NCI-H2029 (cell line): ENCODE measurements around the gene GPX4.
A peak's percentile ranks its signal among the peaks of the same experiment; 100 is the strongest.

Source experiments
- DNase-seq: peaks from one replicate; lab custom pipeline; 2025; lab: John Stamatoyannopoulos, UW

The GPX4 gene

DNA sequence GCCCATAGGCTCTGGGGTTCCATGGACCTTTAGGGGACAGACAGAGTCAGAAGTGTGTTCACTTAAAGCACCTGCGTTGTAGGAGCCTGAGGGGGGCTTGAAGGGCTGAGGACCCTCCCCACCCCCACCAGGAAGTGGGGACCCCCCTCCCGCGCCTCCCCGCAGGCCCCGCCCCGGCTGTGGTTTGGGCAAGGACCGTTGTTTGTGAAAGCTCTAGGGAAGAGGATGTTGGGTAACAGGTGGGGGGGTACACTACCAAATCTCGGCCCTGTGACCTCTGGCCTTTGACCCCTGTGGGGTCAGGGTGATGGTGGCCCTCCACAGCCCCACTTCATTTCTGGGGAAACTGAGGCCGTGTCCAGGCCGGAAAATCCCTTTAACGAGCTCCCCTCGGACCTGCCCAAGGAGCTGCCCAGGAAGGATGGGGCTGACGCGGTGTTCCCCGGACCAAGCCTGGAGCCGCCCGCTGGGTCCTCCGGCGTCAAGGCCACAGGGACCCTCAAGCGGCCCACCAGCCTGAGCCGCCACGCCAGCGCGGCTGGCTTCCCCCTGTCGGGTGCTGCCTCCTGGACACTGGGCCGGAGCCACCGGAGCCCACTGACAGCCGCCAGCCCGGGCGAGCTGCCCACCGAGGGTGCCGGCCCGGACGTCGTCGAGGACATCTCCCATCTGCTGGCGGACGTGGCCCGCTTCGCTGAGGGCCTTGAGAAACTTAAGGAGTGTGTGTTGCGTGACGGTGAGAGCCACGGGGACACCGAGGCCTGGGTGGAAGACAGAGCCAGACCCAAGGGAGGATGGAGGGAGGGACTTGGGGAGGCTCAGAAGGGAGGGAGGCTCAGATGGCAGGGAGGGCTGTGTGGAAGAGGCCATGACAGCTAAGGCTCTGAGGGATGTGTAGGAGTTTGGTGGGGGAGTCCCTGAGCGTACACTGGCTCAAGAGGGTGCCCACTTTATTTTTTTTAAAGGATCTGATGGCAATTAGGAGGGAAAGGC, 35.5 kb upstream of the GPX4 start:
- no peak for DNase-seq

DNA sequence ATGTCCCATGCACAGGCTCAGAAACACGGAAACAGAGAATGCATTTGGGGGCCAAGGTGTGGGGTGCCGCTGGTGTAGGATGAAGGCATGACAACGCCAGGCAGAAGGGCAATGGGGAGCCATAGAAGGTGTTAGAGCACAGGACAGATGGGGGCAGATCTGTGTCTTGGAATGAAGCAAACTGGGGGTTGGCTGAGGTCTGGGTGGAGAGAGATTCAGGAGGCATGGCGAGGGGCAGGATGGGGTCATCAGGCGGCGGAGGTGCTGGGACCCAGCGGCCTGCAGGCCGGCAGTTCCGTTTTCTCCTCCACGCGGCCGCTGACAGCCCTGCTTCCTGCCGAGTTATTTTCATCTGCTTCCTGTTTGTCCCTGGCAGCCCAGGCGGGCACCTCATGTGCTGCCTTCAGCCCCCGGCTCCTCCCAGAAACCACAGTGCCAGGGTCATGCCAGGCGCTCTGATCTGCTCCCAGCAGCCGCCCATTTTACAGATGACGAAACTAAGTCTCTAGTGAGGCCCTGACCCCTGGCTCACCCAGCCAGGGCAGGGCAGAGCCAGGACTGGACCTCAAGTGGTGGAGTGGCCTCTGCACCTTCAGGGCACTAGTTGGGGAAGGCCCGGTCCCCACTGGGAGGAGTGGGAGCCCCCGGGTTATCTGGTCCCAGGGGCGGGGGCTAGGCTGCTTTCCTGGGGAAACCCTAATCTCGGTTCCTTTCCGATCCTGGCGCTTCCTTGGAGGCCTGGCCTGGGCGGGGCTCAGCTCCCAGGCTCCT, 34.6 kb upstream of the GPX4 start:
- DNase-seq: peak; percentile 28

DNA sequence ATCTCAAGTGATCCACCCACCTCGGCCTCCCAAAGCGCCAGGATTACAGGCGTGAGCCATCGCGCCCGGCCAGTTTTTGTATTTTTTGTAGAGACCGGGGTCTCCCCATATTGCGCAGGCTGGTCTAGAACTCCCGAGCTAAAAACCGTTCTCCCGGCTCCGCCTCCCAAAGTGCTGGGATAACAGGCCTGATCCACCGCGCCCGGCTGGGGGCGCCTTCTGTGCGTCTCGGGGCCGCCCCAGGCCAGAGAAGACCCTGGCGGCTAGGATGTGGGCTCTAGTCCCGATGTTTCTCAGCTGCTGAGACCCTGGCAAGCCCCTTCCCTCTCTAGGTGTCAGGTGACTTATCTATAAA, 33.2 kb upstream of the GPX4 start:
- no peak for DNase-seq

DNA sequence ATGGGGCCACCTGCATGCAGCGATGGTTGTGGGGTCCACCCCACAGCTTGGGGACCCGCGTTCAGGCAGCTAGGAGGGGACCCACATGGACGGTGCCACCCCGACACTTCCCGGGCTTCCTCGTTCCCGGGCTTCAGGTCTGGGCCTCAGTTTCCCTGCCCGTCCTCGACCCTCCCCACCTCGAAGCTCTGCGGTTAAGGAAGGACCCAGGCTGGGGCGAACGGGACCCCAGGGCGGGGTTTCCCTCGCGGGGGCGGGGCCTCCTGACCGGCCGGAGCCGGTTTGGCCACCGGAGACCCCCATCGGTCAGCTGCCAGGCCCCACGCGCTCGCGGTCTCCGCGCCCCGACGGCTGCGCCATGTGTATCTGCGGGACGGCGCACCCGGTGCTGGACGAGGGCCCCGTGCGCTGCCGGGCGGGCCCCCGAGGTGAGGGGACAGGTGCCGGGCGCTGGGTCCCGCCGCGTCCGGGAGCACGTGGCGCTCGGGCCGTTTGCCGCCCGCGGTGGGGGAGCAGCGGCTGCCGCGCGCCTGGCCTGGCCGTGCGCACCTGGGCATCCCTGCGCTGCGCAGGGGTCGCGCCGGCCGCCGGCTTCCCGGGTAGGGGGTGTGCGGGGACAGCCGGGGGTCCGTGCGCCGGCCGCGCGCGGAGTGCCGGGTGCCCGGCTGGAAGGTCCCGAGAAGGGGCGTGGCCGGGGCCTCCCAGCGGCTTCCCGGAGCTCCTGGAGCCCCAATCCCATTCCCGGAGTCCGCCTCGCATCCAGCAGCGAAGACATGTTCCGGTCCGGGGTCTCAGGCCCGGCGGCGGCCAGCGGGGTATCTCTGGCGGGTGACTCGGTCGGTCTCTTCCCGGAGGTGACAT, 32.6 kb upstream of the GPX4 start:
- no peak for DNase-seq

DNA sequence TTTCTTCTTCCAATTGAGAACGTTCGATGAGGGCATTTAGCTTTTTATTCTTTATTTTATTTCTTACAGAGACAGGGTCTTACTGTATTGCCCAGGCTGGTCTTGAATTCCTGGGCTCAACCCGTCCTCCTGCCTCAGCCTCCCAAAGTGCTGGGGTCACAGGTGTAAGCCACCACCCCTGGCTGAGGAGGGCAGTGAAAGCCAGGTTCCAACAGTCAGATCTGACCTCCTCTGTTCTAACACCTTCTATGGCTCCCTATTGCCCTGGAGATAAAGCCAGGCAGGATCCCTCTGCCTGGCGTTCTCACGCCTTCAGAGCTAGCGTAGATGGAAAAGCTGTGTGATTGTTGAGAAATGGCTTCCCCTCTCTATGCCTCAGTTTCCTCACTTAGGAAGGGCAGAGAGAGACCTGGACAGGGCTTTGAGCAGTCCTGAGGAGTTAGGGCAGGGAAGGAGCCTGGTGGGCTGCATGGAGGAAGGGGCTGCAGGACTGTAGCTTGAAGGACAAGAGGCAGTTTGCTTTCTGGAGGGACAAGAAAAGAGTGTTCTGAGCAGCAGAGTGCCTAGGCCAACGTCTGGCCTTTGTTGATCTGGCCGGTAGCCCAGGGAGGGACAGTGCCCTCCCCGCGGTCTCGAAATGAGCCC, 31.3 kb upstream of the GPX4 start:
- DNase-seq: no peak

DNA sequence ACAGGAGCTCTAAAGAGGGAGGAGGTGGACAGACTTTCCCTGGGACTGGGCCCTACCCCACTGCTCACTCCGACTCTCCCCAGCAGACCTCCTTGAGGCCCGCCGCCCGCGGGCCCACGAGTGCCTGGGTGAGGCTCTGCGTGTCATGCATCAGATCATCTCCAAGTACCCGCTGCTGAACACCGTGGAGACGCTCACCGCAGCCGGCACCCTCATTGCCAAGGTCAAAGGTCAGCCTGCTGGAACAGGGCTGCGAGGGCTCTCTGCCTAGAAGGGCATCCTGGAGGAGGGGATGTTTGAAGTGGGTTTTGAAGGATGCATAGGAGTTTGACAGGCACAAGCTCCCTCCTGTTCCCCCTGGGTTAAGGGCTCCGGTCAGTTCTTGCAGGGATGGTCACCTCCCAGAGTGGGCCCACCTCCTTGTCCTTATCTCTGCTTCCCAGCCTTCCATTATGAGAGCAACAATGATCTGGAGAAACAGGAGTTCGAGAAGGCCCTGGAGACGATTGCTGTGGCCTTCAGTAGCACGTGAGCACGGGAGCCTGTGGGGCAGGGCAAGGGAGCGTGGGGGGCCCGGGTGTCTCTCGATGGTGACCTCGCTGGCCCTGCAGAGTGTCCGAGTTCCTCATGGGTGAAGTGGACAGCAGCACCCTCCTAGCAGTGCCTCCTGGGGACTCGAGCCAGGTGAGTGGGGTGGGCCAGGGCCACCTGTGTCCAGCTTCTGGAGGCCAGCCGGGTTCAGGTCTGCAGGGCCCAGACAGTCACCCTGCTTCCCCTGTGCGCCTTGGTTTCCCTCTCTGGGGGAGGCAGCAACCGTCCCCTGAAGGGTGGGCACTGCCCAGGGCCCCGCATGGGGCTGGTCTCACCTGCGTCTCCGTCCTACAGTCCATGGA, 30.5 kb upstream of the GPX4 start:
- DNase-seq: no peak

DNA sequence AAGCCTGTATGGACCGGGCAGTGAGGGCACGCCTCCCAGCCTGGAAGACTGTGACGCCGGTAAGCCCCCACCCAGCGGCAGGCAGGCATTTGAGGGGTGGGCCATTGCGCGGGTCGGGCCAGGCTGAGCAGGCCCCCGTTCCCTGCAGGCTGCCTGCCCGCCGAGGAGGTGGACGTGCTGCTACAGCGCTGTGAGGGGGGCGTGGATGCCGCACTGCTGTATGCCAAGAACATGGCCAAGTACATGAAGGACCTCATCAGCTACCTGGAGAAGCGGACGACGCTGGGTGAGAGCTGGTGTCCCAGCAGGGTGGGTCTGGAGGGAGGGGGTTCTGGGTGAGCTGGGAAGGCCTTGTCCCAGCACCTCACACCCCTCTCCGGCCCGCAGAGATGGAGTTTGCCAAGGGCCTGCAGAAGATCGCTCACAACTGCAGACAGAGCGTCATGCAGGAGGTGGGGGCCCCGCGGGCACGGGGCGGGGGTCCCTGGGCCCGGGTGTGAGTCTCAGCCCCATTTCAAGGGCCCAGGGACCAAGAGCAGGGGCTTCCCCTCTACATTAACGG, 29.8 kb upstream of the GPX4 start:
- no peak for DNase-seq

DNA sequence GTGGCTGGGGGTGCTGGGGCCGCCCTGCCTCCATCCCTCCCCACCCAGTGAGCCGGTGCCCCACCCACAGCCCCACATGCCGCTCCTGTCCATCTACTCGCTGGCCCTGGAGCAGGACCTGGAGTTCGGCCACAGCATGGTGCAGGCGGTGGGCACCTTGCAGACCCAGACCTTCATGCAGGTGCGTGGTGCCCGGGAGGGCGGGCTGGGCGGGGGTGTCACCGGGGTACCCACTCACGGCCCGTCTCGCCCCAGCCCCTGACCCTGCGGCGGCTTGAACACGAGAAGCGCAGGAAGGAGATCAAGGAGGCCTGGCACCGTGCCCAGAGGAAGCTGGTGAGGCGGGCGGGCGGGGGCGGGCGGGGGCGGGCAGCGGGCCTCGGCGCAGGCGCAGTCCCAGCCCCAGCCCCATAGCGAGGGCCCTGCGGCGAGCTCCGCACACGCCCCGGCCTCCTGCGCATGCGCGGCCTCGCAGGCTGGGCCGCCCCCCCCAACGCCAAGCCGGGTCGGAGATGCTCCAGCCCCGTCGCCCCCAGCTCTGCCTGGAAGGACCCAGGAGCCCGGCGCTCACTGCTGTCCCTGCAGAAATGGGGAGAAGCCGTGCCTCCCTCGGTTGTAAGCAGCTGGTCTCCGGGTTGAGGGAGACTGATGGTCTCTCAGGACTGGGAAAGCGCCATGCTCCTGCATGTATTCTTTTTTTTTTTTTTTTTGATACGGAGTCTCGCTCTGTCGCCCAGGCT, 29.1 kb upstream of the GPX4 start:
- peak; percentile 91 for DNase-seq

DNA sequence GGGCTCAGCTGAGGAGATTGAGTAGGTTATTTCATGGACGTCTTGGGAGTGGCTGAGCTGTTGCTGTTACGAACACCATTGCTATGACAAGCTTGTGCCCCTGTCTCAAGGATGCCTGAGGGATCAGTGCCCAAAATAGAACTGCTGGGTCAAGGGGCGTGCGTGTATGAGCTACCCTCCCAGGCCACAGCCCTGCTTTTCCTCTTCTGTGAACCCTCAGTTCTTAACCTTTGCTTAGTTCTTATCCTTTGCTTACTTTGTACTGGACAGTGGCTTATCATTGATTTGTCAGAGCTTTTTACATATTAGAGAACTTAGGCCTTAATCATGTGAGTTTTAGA, 27.8 kb upstream of the GPX4 start:
- no peak for DNase-seq

DNA sequence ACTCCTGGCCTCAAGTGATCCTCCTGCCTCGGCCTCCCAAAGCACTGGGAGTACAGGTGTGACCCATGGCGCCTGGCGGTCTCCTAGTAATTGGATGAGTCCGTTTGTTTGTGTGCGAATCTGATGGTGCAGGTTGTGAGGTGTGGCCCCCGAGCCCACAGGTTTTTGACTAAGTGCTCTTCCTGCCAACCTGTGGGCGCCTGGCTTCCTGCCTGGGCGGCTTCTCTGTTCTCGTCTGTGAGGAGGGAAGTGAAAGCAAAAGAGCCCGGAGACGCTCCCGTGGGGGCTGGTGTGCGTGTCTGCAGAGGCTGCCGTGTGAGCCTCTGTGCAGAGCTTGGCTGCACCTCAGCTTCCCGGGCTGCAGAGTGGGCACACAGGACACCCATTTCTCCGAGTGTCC, 26.8 kb upstream of the GPX4 start:
- DNase-seq: peak; percentile 82

DNA sequence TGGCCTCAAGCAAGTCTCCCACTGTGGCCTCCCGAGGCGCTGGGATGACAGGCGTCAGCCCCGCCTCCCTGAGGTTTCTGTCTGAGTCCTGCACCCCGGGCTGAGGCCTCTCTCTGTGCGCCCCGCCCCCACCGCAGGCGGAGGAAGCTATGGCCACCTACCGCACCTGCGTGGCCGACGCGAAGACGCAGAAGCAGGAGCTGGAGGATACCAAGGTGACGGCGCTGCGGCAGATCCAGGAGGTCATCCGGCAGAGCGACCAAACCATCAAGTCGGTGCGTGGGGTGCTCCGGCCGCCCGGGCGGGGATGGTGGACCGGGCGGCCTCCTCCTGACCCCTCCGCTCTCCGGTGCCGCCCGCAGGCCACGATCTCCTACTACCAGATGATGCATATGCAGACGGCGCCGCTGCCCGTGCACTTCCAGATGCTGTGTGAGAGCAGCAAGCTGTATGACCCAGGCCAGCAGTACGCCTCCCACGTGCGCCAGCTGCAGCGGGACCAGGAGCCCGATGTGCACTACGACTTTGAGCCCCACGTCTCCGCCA, 24.2 kb upstream of the GPX4 start:
- DNase-seq: no peak

DNA sequence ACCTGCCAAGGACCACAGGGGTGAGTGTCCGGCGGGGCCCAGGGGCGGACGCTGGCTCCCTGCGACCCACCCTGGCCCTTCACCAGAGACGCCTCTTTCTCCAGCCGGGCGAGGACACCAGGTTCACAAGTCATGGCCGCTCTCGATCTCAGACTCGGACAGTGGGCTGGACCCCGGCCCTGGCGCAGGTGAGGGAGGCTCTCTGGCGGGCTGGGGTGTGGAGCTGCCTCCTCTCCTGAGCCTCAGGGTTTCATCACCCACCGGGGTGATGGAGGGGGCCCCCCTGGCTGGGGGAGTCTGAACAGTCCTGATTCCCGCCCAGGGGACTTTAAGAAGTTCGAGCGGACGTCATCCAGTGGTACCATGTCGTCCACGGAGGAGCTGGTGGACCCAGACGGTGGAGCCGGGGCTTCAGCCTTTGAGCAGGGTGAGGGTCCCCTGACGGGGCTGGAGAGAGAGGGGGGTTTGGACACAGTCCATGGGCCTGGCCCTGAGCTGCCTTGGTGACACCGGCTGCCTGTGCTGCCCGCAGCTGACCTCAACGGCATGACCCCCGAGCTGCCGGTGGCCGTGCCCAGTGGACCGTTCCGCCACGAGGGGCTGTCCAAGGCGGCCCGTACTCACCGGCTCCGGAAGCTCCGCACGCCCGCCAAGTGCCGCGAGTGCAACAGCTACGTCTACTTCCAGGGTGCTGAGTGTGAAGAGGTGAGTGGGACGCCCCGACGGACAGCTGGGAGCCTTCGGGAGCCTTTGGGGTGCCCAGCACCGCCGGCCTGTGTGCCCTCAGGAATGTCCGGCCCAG, 23.2 kb upstream of the GPX4 start:
- DNase-seq: no peak

DNA sequence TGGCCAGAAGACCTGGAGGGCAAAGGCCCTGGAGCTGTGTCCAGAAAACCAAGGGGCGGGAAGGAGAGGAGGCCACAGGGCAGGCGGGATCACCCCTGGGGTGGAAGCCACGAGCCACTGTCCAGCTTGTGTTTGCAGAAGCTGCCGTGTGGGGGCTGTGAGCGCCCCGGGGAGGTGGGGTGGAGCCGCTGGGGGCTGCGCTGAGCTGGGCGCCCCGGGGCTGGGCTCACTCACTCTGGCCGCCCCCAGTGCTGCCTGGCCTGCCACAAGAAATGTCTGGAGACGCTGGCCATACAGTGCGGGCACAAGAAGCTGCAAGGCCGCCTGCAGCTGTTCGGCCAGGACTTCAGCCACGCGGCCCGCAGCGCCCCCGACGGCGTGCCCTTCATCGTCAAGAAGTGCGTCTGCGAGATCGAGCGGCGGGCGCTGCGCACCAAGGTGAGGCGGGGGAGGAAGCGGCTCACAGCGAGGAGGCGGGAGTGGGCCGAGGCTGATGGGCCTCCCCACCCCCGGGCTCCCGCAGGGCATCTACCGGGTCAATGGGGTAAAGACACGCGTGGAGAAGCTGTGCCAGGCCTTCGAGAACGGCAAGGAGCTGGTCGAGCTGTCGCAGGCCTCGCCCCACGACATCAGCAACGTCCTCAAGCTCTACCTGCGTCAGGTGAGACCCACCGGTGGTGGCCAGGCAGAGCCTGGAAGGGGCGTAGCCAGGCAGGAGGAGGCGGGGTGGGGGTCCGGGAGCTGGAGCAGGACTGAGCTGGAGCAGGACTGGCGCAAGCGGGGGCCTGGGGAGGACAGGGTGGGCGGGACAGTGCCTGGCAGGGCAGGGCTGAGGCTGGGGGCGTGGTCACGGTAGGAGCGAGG, 22.3 kb upstream of the GPX4 start:
- DNase-seq: no peak

DNA sequence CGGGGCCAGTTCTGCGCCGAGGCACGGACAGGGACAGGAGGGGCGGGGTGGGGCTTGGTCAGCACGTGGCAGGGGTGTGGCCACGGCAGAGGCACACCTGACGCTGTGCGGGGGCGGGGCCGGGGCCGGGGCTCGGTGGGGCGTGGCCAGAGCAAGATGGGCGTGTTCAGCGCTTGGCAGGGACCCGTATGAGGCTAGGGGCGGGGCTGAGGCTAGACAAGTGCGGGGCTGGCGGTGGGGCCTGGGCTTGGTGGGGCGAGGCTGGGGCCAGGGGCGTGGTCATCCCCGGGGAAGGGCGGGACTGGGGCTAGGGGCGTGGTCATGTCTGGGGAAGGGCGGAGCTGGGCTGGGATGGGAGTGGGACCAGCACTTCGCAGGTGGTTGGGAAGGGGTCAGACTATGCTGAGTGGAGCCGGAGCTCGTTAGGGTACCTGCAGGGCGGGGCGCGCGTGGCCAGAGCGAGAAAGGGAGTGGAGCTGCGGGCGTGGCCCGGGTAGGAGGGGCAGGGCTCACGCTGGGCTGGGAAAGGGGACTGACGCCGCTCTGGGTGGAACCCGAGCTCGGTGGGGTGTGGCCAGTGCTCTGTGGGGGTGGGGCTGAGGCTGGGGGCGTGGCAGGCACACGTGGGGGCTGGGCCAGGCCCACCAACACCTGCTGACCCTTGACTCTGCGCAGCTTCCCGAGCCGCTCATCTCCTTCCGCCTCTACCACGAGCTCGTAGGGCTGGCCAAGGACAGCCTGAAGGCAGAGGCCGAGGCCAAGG, 21.4 kb upstream of the GPX4 start:
- peak; percentile 93 for DNase-seq

DNA sequence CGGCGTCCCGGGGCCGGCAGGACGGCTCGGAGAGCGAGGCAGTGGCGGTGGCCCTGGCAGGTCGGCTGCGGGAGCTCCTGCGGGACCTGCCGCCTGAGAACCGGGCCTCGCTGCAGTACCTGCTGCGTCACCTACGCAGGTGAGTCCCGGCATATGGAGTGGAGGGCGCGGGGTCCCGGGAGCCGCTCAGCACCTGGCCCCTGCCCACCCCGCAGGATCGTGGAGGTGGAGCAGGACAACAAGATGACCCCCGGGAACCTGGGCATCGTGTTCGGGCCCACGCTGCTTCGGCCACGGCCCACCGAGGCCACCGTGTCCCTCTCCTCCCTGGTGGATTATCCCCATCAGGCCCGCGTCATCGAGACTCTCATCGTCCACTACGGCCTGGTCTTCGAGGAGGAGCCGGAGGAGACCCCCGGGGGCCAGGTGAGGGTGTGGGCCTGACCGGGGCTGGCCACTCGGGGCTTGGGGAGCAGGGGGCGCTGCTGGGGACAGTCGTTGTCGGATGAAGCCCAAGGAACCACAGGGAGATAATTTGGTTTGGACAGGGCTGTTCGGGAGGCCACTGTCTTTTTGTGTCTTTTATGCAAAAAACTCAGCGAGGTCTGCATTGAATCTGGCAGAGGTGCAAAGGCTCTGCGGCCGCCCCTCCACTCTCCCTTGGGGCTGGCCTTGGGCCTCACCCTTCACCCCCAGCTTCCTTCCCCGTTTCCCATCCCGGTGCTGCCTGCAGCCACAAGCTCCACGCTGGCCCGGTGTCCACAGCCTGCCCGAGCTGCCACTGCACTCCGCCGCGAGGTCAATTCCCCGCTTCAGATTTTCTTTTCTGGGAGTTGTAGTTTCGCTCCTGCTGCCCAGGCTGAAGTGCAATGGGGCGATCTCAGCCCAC, 20.6 kb upstream of the GPX4 start:
- no peak for DNase-seq
